Uterus (tissue), 4 donors: ENCODE measurements around the gene SEZ6. TPM values are rescaled to one million over a fixed set of nuclear protein-coding genes. Genes with fewer than 3 reads are reported as not detected.
A peak's percentile ranks its signal among the peaks of the same experiment; 100 is the strongest.

ENCODE experiments used
- DNase-seq, 2 donors: peaks; one replicate each; pipeline ENCODE4 v3.0.0-alpha.2; 2019 to 2020
- H3K27ac ChIP-seq, 2 donors: fragments of 200-600 bp; sonication (generic); 1 replicate in 1 of 2; 2 replicates in 1 of 2; pipeline ENCODE4 v1.5.1; 2016 to 2018
- H3K27me3 ChIP-seq, 2 donors: fragments of 200-600 bp; sonication (generic); one replicate each; pipeline ENCODE4 v1.5.1; 2018 to 2019; ENCODE audit warnings: control low read depth in 1 of 2
- H3K36me3 ChIP-seq, 2 donors: fragments of 200-600 bp; sonication (generic); one replicate each; pipeline ENCODE4 v1.5.1; 2019; ENCODE audit warnings: control low read depth in 1 of 2
- H3K4me1 ChIP-seq, 2 donors: fragments of 200-600 bp; sonication (generic); one replicate each; pipeline ENCODE4 v1.5.1; 2018 to 2019; ENCODE audit warnings: control low read depth in 1 of 2
- H3K4me3 ChIP-seq, 2 donors: fragments of 200-600 bp; sonication (generic); 1 replicate in 1 of 2; 2 replicates in 1 of 2; pipeline ENCODE4 v1.5.1; 2018 to 2019; ENCODE audit warnings: mild to moderate bottlenecking in 1 of 2
- H3K9me3 ChIP-seq, 2 donors: fragments of 200-600 bp; sonication (generic); one replicate each; pipeline ENCODE4 v1.5.1; 2019; ENCODE audit warnings: control low read depth in 1 of 2
- CTCF ChIP-seq, 4 experiments: fragments of 200-600 bp in 2 of 4; fragments of 450-650 bp in 2 of 4; sonication (generic) in 2 of 4; IDR thresholded peaks; one replicate each; pipeline ENCODE4 v1.5.1; 2016 to 2019; ENCODE audit warnings: antibody characterized with exemption in 4 of 4, mild to moderate bottlenecking in 2 of 4, moderate library complexity in 1 of 4
- POLR2A ChIP-seq, 2 donors: fragments of 450-650 bp; IDR thresholded peaks; one replicate each; pipeline ENCODE4 v1.6.1; 2016; ENCODE audit warnings: antibody characterized with exemption in 2 of 2, mild to moderate bottlenecking in 1 of 2, moderate library complexity in 1 of 2
- intact Hi-C: fragments of 100-400 bp; cut with DNase I; formaldehyde crosslinking; loops from one replicate; pipeline ENCODE4 v1.15.1; 2023; ENCODE audit warnings: low total_unique reads
- total RNA-seq, 4 donors: library from RNA; depleted of rRNA in 3 of 4; stranded (reverse); fragments of >200 nt in 3 of 4; gene quantifications; one replicate each; pipeline versions ENCODE4 v1.1.0 to v1.2.4, GENCODE V29; 2014 to 2023
- donor health status: DM: yes; HTN: yes; CAD: no.

The SEZ6 gene
- total RNA-seq, 4 donors from 2014 or later, result 0.07 TPM; not detected in 3

- Histone ChIP-seq H3K4me1 (no peaks in the 10 kb centered on the region), H3K27me3 (no peaks in the 10 kb centered on the region), H3K9me3 (no peaks in the 10 kb centered on the region), H3K36me3 (no peaks in the 10 kb centered on the region), H3K27ac (peak overlapping the region in 1 of 2 donors; percentile 63), H3K4me3 (no peak overlapping the region)
- DNase-seq, result peak in 1 of 2 donors; percentile 29
- intact Hi-C loops, result no loop called here
- TF ChIP-seq CTCF (IDR thresholded peaks at IDR 0.05) (no peak), POLR2A (IDR thresholded peaks at IDR 0.05) (no peak)
Observed at GRCh38 chr17:28982131-28982793, 23.6 kb downstream of the SEZ6 start.

- no peak for TF ChIP-seq POLR2A (IDR thresholded peaks at IDR 0.05)
- TF ChIP-seq CTCF (IDR thresholded peaks at IDR 0.05), result no peak
- H3K9me3 ChIP-seq, result no peaks in the 10 kb centered on the region
Observed at GRCh38 chr17:28978356-28978964, 27.4 kb downstream of the SEZ6 start.

GRCh38 chr17:28977659-28978355 is 28.0 kb downstream of the SEZ6 start:
- DNase-seq, result no peak
- H3K4me1 ChIP-seq, result no peaks in the 10 kb centered on the region
- H3K27me3 ChIP-seq, result no peaks in the 10 kb centered on the region
- no peak overlapping the region for H3K4me3 ChIP-seq
- H3K27ac ChIP-seq, result no peak overlapping the region
- no peaks in the 10 kb centered on the region for H3K36me3 ChIP-seq
- H3K9me3 ChIP-seq, result no peaks in the 10 kb centered on the region
- intact Hi-C loops, result no loop called here
- TF ChIP-seq POLR2A (IDR thresholded peaks at IDR 0.05) (no peak), CTCF (IDR thresholded peaks at IDR 0.05) (no peak)

More at GRCh38 chr17:28978356-28978964, 27.4 kb downstream of the SEZ6 start:
- no peak overlapping the region for H3K4me3 ChIP-seq
- intact Hi-C loops, result no loop called here
- no peaks in the 10 kb centered on the region for H3K27me3 ChIP-seq
- no peaks in the 10 kb centered on the region for H3K4me1 ChIP-seq
- H3K36me3 ChIP-seq, result no peaks in the 10 kb centered on the region
- H3K27ac ChIP-seq, result no peak overlapping the region
- DNase-seq, result no peak

- Histone ChIP-seq H3K9me3 (no peaks in the 10 kb centered on the region), H3K4me1 (no peaks in the 10 kb centered on the region), H3K27me3 (no peaks in the 10 kb centered on the region), H3K36me3 (no peaks in the 10 kb centered on the region), H3K4me3 (no peak overlapping the region), H3K27ac (no peak overlapping the region)
- DNase-seq, result no peak
- intact Hi-C loops, result no loop called here
- TF ChIP-seq POLR2A (IDR thresholded peaks at IDR 0.05), result no peak
- TF ChIP-seq CTCF (IDR thresholded peaks at IDR 0.05), result no peak
Observed at GRCh38 chr17:28975646-28976045, 30.2 kb downstream of the SEZ6 start.

GRCh38 chr17:28975031-28975430 is 30.8 kb downstream of the SEZ6 start:
- DNase-seq, result no peak
- no peaks in the 10 kb centered on the region for H3K36me3 ChIP-seq
- H3K27me3 ChIP-seq, result no peaks in the 10 kb centered on the region
- H3K9me3 ChIP-seq, result no peaks in the 10 kb centered on the region
- no peak overlapping the region for H3K27ac ChIP-seq
- TF ChIP-seq CTCF (IDR thresholded peaks at IDR 0.05) (no peak), POLR2A (IDR thresholded peaks at IDR 0.05) (no peak)
- intact Hi-C loops, result no loop called here
- no peaks in the 10 kb centered on the region for H3K4me1 ChIP-seq
- H3K4me3 ChIP-seq, result no peak overlapping the region
